H1 (cell line): Measurements from ENCODE around the gene SBF2.
"Not testable (repeated sequence)": the region's sequence is repeated elsewhere in the genome, so short reads cannot be mapped to it uniquely, and the experiment has no call there.

ENCODE experiments used
- CHD2 ChIP-seq: IDR thresholded peaks from 2 replicates; pipeline ENCODE4 v1.6.1; 2012; ENCODE audit warnings: low read length, improper control_type of control experiment
- POLR2AphosphoS5 ChIP-seq: IDR thresholded peaks from 2 replicates; pipeline ENCODE4 v1.6.1; 2011; ENCODE audit warnings: low read depth, low read length
- RFX5 ChIP-seq: IDR thresholded peaks from 2 replicates; pipeline ENCODE4 v1.6.1; 2011; ENCODE audit warnings: low read depth, low read length, improper control_type of control experiment, borderline replicate concordance
- SP1 ChIP-seq: IDR thresholded peaks from 2 replicates; pipeline ENCODE4 v1.6.1; 2011; ENCODE audit warnings: low read depth, low read length
- TF ChIP-seq, protein P1 (sequence below), 3 experiments: IDR thresholded peaks; 1 replicate in 2 of 3; 2 replicates in 1 of 3; pipeline versions ENCODE4 v1.5.1 to v1.6.1; 2011; ENCODE audit warnings: low read length in 3 of 3, mild to moderate bottlenecking in 3 of 3, inconsistent platforms in 2 of 3, low read depth in 1 of 3, moderate library complexity in 1 of 3; ENCODE audit not compliant: insufficient read depth in 1 of 3; ENCODE audit errors: control extremely low read depth in 1 of 3

DNA sequence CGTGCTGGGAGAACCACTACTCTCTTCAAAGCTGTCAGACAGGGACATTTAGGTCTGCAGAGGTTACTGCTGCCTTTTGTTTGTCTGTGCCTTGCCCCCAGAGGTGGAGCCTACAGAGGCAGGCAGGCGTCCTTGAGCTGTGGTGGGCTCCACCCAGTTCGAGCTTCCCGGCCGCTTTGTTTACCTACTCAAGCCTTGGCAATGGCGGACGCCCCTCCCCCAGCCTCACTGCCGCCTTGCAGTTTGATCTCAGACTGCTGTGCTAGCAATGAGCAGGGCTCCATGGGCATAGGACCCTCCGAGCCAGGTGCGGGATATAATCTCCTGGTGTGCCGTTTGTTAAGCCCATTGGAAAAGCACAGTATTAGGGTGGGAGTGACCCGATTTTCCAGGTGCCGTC lies 62.2 kb downstream of the SBF2 start:
- TF ChIP-seq CHD2, POLR2AphosphoS5, RFX5, SP1: not testable (repeated sequence)
- TF ChIP-seq, protein P1, sequence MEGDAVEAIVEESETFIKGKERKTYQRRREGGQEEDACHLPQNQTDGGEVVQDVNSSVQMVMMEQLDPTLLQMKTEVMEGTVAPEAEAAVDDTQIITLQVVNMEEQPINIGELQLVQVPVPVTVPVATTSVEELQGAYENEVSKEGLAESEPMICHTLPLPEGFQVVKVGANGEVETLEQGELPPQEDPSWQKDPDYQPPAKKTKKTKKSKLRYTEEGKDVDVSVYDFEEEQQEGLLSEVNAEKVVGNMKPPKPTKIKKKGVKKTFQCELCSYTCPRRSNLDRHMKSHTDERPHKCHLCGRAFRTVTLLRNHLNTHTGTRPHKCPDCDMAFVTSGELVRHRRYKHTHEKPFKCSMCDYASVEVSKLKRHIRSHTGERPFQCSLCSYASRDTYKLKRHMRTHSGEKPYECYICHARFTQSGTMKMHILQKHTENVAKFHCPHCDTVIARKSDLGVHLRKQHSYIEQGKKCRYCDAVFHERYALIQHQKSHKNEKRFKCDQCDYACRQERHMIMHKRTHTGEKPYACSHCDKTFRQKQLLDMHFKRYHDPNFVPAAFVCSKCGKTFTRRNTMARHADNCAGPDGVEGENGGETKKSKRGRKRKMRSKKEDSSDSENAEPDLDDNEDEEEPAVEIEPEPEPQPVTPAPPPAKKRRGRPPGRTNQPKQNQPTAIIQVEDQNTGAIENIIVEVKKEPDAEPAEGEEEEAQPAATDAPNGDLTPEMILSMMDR (IDR thresholded peaks at IDR 0.05; ENCODE audit: control extremely low read depth in 1 of 3, insufficient read depth in 1 of 3, low read depth in 1 of 3, low read length in 3 of 3): not testable (repeated sequence)
